AG09319 (cell line): ENCODE measurements around the gene NIPBL.
"Not testable (repeated sequence)": the region's sequence is repeated elsewhere in the genome, so short reads cannot be mapped to it uniquely, and the experiment has no call there.

Experiments used
- DNase-seq: peaks from one replicate; pipeline ENCODE4 v3.0.0-alpha.2; 2010; ENCODE audit warnings: low read depth; ENCODE audit errors: extremely low read depth
- TF ChIP-seq, protein P1 (sequence below): IDR thresholded peaks from 2 replicates; pipeline ENCODE4 v1.5.1; 2011; ENCODE audit warnings: low read depth, mild to moderate bottlenecking, inconsistent platforms, low read length, moderate library complexity

Gene NIPBL

GRCh38 chr5:36897616-36898015 lies 21.0 kb downstream of the NIPBL start:
- TF ChIP-seq, protein P1, sequence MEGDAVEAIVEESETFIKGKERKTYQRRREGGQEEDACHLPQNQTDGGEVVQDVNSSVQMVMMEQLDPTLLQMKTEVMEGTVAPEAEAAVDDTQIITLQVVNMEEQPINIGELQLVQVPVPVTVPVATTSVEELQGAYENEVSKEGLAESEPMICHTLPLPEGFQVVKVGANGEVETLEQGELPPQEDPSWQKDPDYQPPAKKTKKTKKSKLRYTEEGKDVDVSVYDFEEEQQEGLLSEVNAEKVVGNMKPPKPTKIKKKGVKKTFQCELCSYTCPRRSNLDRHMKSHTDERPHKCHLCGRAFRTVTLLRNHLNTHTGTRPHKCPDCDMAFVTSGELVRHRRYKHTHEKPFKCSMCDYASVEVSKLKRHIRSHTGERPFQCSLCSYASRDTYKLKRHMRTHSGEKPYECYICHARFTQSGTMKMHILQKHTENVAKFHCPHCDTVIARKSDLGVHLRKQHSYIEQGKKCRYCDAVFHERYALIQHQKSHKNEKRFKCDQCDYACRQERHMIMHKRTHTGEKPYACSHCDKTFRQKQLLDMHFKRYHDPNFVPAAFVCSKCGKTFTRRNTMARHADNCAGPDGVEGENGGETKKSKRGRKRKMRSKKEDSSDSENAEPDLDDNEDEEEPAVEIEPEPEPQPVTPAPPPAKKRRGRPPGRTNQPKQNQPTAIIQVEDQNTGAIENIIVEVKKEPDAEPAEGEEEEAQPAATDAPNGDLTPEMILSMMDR = no peak
- DNase-seq = no peak

DNA sequence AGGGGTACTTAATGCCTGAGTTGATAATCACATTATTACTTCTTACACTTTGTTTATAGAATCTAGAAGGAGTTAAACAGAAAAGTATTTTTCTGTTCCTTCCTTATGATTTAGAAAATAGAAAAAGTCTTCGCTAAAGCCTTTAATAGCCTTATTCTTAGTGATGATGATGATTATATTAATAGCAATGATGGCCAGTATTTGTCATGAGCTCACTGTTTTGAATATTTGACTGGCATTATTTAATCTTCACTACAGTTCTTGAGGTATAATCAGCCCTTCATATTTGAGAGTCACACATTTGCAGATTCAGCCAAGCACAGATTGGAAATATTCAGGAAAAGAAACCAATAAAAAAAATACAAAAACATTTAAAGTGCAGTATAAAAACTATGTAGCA lies 23.3 kb downstream of the NIPBL start:
- DNase-seq = no peak

GRCh38 chr5:36900283-36900682 lies 23.7 kb downstream of the NIPBL start:
- TF ChIP-seq, protein P1 = no peak
- DNase-seq = no peak

More for the DNA sequence above, 23.3 kb downstream of the NIPBL start:
- TF ChIP-seq, protein P1 = no peak

- DNase-seq = not testable (repeated sequence)
These were observed 24.5 kb downstream of the NIPBL start for GRCh38 chr5:36901077-36901476.

DNA sequence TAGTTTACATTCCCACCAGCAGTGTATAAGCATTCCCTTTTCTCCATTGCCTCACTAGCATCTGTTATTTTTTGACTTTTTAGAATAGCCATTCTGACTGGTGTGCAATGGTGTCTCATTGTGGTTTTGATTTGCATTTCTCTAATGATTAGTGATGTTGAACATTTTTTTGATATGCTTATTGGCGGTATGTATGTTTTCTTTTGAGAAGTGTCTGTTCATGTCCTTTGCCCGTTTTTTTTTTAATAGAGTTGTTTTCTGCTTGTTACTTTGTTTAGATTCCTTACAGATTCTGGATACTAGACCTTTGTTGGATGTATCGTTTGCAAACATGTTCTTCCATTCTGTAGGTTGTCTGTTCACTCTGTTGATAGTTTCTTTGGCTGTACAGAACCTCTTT lies 25.3 kb downstream of the NIPBL start:
- no peak for DNase-seq
- TF ChIP-seq, protein P1 = no peak

- TF ChIP-seq, protein P1 = no peak
- DNase-seq = no peak
These were observed 25.8 kb downstream of the NIPBL start for GRCh38 chr5:36902353-36902752.

- TF ChIP-seq, protein P1 = no peak
- DNase-seq = no peak
These were observed 28.1 kb downstream of the NIPBL start for GRCh38 chr5:36904677-36905076.

DNA sequence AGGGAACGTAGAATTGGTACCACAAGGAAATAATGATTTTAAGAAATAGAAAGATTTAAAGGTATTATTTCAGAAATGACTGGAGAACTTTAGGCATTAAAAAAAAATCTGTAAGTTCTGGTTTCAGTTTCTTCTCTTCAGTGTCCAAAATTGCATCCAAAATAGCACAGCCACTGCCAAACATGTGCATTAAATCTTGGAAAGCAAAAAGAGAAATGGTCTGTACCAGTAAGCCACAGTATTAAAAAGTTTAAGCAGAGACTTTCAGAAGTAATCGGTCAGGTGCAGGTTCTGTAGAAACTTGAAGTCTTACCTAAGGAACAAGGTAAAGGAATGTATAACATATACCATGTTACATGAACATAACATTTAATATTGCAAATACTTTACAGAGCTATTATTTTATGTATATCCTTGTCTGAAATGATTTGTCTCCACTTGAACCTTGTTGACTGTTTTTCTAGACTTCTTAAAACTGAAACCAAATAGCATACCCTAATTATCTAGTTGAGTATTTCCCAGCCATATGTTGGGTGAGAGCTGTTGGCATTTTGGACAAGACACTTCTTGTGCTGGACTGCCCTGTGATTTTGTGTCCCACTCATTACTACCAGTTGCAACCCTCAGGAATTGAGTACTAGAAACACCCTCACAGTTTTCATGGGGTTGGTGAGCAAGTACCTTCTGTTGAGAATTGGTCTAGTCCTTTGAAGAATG lies 32.1 kb downstream of the NIPBL start:
- no peak for DNase-seq
- TF ChIP-seq, protein P1 = no peak
